ENCODE results near the gene CFAP54. TPM values are rescaled to one million over a fixed set of nuclear protein-coding genes. Genes with fewer than 3 reads are reported as not detected.

The CFAP54 gene
- total RNA-seq, 1 donor from 2014 or later = 1.7 TPM

DNA sequence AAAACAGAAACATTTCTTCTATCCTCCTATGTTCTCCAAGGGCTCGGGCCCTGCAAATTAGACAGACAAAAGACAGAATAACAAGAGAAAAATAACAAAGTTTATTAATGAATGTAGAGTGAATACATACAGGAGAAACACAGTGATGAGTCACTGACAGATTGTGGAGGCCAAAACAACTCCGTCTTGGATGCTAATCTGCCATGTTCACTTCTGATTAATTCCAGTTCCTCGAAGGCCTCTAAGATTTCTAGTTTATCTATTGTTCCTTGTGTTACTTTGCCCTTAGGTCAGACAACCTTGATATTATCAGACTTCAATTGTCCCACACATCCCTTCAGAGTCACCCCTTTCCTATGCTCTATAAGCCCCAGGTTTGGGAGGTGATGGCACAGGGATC lies 390.8 kb downstream of the CFAP54 start:
- no peaks in the 10 kb centered on the region for H3K36me3 ChIP-seq
- TF ChIP-seq POLR2AphosphoS5 (IDR thresholded peaks at IDR 0.05; ENCODE audit: insufficient read depth in 1 of 2, low read depth in 1 of 2) (no peak), POLR2A (IDR thresholded peaks at IDR 0.05) (no peak)
- TF ChIP-seq, protein P1, sequence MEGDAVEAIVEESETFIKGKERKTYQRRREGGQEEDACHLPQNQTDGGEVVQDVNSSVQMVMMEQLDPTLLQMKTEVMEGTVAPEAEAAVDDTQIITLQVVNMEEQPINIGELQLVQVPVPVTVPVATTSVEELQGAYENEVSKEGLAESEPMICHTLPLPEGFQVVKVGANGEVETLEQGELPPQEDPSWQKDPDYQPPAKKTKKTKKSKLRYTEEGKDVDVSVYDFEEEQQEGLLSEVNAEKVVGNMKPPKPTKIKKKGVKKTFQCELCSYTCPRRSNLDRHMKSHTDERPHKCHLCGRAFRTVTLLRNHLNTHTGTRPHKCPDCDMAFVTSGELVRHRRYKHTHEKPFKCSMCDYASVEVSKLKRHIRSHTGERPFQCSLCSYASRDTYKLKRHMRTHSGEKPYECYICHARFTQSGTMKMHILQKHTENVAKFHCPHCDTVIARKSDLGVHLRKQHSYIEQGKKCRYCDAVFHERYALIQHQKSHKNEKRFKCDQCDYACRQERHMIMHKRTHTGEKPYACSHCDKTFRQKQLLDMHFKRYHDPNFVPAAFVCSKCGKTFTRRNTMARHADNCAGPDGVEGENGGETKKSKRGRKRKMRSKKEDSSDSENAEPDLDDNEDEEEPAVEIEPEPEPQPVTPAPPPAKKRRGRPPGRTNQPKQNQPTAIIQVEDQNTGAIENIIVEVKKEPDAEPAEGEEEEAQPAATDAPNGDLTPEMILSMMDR (IDR thresholded peaks at IDR 0.05) = no peak
- H3K27ac ChIP-seq = no peak overlapping the region
- H3K4me3 ChIP-seq = no peak overlapping the region
- H3K9me3 ChIP-seq = no peaks in the 10 kb centered on the region
- H3K4me1 ChIP-seq = no peaks in the 10 kb centered on the region
- intact Hi-C loops (cut with DNase I) = no loop called here
- no peak for DNase-seq (ENCODE audit: extremely low spot score in 2 of 2)
- no peaks in the 10 kb centered on the region for H3K27me3 ChIP-seq

DNA sequence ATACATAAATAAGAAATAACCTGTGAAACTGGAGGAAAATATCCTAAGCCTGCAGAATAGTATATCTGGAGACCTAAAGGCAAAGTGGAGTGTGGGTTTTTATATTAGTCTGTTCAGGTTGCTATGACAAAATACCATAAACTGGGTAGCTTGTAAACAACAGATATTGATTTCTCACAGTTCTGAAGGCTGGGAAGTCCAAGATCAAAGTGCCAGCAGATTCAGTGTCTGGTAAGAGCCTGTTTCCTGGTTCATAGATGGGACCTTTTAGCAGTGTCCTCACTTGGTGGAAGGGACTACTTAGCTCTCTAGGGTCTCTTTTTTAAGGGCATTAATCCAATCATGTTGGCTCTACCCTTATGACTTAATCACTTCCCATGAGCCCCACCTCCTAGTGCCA lies 392.2 kb downstream of the CFAP54 start:
- DNase-seq (ENCODE audit: extremely low spot score in 2 of 2) = no peak

DNA sequence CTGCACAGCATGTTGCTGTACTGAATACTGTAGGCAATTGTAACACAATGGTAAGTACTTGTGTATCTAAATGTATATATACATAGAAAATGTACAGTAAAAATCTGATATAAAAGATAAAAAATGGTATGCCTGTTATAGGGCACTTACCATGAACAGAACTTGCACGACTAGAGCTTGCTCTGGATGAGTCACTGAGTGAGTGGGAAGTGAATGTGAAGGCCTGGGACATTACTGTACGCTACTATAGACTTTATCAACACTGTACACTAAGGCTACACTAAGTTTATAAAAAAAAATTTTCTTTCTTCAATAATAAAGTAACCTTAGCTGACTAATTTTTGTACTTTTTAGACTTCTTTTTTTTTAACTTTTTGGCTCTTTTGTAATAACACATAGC lies 393.5 kb downstream of the CFAP54 start:
- Histone ChIP-seq H3K4me1 (no peaks in the 10 kb centered on the region), H3K9me3 (no peaks in the 10 kb centered on the region), H3K27ac (no peak overlapping the region), H3K36me3 (no peaks in the 10 kb centered on the region), H3K4me3 (no peak overlapping the region), H3K27me3 (no peaks in the 10 kb centered on the region)
- TF ChIP-seq, protein P1 (IDR thresholded peaks at IDR 0.05) = no peak
- TF ChIP-seq POLR2AphosphoS5 (IDR thresholded peaks at IDR 0.05; ENCODE audit: insufficient read depth in 1 of 2, low read depth in 1 of 2) (no peak), POLR2A (IDR thresholded peaks at IDR 0.05) (no peak)
- DNase-seq (ENCODE audit: extremely low spot score in 2 of 2) = no peak
- intact Hi-C loops (cut with DNase I) = no loop called here

More for the DNA sequence above, 392.2 kb downstream of the CFAP54 start:
- TF ChIP-seq, protein P1 (IDR thresholded peaks at IDR 0.05) = no peak
- TF ChIP-seq POLR2A (IDR thresholded peaks at IDR 0.05) (no peak), POLR2AphosphoS5 (IDR thresholded peaks at IDR 0.05; ENCODE audit: insufficient read depth in 1 of 2, low read depth in 1 of 2) (no peak)
- intact Hi-C loops (cut with DNase I) = no loop called here
- Histone ChIP-seq H3K27ac (no peak overlapping the region), H3K27me3 (no peaks in the 10 kb centered on the region), H3K9me3 (no peaks in the 10 kb centered on the region), H3K4me3 (no peak overlapping the region), H3K36me3 (no peaks in the 10 kb centered on the region), H3K4me1 (no peaks in the 10 kb centered on the region)

DNA sequence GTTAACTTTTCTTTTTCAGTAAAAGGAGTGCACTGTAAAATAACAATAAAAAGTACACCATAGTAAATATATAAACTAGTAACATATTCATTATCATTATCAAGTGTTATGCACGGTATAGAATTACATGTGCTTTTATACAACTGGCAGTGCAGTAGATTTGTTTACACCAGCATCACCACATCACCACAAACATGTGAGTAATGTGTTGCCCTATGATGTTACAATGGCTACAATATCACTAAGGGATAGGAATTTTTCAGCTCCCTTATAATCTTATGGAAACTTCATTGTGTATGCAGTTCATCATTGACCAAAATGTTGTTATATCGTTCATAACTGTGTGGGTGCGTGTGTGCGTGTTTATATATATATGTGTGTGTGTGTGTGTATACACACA lies 394.2 kb downstream of the CFAP54 start:
- Histone ChIP-seq H3K4me1 (no peaks in the 10 kb centered on the region), H3K4me3 (no peak overlapping the region), H3K36me3 (no peaks in the 10 kb centered on the region), H3K27me3 (no peaks in the 10 kb centered on the region), H3K27ac (no peak overlapping the region), H3K9me3 (no peaks in the 10 kb centered on the region)
- intact Hi-C loops (cut with DNase I) = no loop called here
- TF ChIP-seq, protein P1 (IDR thresholded peaks at IDR 0.05) = no peak
- no peak for TF ChIP-seq POLR2AphosphoS5 (IDR thresholded peaks at IDR 0.05; ENCODE audit: insufficient read depth in 1 of 2, low read depth in 1 of 2)
- DNase-seq (ENCODE audit: extremely low spot score in 2 of 2) = no peak

DNA sequence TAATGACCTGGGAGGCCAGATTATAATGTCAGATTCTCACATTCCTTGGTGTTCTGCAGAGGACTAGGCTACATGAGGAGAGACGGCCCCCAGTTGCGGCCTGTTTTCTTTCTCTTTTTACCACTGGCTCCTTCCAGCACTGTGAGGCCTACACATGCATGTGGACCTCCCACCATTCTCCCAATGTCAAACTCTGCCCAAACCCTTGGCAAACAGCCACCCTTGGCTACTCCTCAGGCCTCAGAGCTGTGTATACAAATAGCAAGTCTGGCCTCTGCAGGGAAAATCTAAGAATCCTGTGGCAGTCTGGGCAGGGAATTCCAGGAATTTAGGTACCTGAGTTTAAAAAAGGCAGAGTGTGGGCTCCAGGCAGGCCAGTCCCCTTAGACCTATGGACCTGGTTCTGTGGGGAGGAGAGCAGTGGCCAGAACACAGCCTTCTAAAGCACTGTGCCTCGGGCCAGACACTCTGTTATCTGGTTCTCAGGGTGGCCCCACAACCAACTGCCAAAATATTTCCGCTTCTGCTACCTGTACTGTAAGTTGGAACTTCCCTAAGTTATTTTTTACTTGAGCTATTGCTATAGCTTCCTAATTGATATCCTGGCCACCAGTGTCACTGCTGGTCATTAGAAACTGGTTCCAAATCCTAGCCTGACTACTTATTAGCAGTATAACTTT lies 397.8 kb downstream of the CFAP54 start:
- no peak for DNase-seq (ENCODE audit: extremely low spot score in 2 of 2)
- TF ChIP-seq, protein P1 (IDR thresholded peaks at IDR 0.05) = no peak
- TF ChIP-seq POLR2AphosphoS5 (IDR thresholded peaks at IDR 0.05; ENCODE audit: insufficient read depth in 1 of 2, low read depth in 1 of 2) (no peak), POLR2A (IDR thresholded peaks at IDR 0.05) (no peak)
- H3K4me1 ChIP-seq = peaks cover 8% of the 10 kb centered on the region
- H3K36me3 ChIP-seq = no peaks in the 10 kb centered on the region
- no peaks in the 10 kb centered on the region for H3K9me3 ChIP-seq
- intact Hi-C loops (cut with DNase I) = no loop called here
- no peak overlapping the region for H3K4me3 ChIP-seq
- no peaks in the 10 kb centered on the region for H3K27me3 ChIP-seq
- H3K27ac ChIP-seq = no peak overlapping the region
